Nucleus accumbens (tissue), 56 donors: ENCODE data around the gene CDH13.
"Not testable (repeated sequence)": the region's sequence is repeated elsewhere in the genome, so short reads cannot be mapped to it uniquely, and the experiment has no call there.

ENCODE experiments used
- DNase-seq, 56 donors: peaks; one replicate each; lab custom pipeline; 2025; lab: John Stamatoyannopoulos, UW

Gene CDH13

DNA sequence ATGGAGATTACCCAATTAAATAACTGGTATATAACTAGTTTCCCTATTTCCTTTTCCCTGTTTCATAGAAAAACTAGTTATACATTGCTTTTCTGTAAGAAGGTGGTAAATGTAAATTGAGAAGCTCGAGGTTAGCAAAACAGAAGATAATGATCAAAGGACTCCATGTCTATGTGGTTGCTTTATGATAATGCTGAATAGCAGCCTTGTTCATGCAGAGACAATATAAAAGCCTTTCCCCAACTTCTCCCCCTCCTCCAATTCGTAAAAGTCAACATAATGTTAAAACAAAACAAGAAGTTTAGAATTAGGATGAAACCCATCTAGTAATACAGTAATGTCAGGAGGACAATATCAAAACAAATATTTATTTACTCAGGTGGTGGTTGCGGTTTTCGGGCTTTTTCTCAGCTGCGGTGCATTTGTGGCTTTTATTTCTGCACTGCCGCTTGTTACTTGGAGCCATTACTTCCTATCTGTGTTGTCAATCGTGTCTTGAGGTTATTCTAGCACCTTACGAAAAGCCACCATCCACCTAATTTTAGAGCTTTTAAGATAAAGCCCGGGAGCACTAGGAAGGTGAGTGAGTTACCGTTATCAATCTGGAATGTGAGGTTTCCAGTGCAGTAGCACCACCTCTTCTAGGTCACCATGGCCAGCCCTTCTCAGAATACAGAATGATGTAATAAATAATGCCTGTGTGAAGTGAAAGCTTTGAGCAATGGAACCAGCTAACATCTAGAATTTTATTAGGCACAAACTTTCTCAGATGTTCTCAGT lies 297.5 kb downstream of the CDH13 start:
- no peak for DNase-seq

DNA sequence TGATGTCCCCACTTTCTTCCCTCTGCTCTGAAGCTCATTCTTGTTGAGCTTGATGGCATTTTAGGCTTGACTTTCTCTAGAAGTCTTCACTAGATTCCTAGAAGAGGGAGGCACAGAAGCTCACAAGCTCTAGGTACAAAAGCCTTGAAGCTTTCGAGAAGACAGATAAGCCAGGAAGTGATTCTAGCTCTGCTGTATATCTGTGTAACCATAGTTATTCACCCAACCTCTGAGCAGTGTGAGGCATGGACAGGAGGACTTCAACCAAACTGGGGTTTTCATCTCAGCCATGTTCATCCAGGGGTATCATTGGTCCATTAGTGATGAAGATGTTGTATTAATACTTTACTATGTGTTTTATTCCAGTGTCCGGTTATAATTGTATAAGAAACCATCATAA lies 299.7 kb downstream of the CDH13 start:
- no peak for DNase-seq

DNA sequence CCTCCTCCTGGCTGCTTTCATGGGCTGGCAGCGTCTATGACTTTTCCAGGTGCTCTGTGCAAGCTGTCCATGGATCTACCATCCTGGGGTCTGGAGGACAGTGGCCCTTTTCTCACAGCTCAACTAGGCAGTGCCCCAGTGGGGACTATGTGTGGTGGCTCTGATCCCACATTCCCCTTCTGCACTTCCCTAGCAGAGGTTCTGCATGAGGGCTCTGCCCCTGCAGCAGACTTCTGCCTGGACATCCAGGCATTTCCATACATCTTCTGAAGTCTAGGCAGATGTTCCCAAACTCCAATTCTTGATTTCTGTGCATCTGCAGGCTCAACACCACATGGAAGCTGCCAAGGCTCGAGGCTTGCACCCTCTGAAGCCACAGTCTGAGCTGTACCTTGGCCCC lies 307.2 kb downstream of the CDH13 start:
- not testable (repeated sequence) for DNase-seq

DNA sequence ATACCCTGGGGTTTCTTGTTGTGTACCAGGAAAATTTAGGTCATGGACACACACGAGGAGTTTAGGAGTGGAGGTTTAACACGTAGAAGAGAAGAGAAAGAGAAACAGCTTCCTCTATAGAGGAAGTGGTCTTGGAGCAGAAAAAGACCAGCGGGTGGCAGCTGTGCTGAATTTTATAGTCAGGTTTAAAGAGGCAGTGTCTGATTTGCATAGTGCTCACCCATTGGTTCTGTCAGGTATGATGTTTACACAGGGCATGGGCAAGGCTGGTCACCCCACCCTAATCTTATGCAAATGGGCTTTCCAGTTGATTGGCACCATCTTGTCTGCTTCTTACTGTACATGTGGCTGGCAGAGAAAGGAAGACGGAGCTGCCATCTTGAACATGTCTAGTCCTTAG lies 309.0 kb downstream of the CDH13 start:
- DNase-seq = no peak

DNA sequence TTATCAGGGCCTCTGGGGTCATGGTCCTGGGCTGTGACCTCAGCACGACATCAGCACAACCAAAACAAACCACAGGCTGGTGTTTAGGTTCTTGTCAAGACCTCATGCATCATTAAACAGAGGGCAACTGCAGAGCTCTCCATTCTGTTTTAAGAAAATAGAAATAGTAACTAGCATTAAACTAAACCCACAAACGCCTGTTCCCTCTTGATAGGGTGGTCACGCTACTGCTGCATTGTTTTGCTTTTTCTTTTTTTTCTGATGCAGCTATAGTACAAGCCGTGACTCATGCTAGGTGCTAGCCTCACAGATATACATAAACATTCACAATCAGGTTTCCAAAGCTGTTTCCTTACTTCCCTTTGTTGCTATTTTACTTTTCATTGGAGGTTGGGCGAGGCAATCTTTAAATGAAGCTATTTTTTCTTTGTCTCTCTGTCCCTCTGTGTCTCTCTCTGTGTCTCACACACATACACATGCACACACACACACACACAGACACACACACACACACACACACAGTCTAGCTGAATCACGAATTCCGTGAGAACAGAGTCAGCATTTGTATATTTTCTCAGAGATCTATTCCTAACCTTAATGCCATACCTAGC lies 310.3 kb downstream of the CDH13 start:
- DNase-seq = no peak

DNA sequence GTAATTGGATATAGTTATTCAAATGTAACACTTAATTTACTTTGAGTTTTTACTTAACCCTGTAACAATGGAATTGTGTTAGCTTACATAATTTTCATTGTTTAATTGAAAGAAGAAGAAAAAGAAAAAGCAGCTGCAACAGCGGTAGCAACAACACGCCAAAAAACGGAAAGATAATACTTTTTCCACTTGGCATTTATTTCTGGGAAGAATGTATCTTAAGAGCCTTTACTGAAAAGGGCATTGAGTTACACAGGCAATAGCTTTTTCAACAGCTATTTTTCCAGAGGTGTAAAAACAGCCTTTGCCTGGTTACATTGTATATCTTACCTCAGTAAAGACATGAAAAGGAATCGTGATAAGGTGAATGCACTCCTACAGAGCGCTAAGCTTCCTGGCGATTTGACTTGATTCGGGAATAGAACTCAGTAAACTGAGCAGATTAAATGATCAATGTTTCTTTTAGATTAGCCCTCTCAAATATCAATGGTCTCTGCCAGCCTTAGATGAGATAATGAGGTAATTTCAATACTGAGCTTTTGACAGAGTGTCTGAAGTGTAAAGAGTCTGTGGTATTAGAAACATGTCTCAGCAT lies 311.3 kb downstream of the CDH13 start:
- DNase-seq = no peak

DNA sequence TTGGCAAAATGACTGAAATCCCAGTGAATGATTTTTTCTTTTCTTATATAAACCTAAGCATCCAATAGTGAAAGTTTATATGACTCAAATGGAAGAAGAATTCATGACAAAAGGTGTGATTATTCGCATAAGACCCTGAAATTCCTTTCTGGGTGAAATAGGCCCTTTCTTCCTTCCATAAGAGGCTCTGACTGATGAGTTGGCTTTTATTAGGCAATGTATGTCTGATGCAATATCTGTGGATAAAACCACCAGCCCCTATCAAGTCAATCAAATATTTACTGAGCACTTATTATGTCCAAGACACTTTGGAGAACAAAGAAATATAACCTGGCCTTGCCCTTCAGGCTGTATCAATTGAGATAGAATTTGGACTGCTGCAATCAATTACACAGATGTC lies 316.6 kb downstream of the CDH13 start:
- DNase-seq = no peak

DNA sequence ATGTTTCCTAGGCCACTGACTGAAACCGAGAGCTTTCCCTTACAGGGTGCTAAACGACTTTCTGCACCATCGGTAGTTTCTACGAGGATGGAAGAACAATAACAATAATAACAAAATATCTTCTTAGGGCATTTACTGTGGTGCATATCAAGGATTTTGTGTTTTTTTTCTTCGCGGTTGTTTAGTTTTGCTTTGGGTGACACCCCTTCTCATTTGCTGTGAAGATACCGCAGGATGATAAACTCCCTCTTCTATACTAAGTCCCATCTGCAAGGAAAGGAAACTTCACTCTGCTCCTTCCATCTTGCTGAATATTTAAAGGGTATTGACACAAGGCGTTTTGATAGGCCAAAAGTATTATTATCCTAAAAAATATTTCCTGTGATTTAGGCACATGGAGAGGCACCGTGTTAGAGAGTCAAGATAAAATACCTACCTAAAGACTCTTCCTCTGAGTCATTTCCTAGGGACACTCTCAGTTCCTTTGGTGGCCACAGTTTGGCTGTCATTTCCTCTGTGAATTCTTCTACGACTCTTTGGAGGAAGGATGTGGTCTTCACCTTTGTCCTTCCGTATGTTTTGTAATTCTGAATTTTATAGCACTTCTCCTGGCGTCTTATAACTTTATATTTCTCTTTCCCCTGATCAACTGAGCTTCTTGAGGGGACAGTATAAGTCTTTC lies 318.8 kb downstream of the CDH13 start:
- no peak for DNase-seq

DNA sequence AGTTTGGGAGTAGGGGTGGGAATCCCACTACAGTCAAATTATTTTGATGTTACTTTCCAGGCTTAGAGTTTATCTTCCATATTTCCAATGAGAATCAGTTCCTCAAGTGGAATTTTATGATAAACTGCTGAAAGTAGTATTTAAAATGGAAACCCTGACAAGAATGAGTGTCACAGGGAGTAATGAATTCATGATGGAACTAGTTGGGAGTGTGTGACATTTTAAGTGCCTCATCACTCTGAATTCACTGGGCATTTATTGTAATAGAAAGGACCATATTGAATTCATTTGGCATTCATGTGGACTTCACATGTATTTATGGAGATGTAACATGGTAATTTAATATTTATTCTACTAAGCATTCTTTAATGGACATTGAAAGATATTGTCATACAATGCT lies 320.9 kb downstream of the CDH13 start:
- DNase-seq = no peak

DNA sequence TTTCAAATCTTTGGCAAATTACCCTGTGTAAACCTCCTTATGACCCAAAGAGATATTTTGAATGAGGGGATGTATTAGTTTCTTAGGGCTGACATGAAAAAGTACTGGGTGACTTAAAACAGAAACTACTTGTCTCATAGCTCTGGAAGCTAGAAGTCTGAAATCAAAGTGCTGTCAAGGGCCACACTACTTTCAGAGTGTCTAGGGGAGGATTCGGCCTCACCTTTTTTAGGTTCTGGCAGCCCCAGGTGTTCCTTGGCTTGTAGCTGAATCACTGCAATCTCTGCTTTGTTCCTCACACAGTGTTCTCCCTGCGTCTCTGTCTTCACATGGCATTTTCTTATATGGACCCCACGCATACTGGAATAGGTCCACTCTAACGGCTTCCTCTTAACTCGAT lies 322.2 kb downstream of the CDH13 start:
- no peak for DNase-seq

DNA sequence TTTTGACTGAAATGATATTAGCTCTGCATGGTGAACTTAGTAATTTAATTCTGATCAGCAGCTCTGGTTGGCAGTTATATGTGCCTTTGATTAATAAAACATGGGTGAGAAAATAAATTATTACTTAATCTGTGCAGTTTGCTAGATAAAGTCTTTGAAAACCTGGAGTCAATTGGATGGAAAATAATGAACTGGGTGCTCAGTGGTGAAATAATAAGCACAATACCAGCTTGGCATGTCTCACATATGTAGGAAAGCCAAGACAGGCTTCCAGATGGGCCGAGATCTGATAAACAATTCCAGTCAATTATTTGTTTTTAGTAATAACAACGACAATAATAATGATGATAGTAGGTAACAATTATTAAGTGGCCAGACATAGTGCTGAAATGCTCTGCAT lies 326.7 kb downstream of the CDH13 start:
- no peak for DNase-seq

DNA sequence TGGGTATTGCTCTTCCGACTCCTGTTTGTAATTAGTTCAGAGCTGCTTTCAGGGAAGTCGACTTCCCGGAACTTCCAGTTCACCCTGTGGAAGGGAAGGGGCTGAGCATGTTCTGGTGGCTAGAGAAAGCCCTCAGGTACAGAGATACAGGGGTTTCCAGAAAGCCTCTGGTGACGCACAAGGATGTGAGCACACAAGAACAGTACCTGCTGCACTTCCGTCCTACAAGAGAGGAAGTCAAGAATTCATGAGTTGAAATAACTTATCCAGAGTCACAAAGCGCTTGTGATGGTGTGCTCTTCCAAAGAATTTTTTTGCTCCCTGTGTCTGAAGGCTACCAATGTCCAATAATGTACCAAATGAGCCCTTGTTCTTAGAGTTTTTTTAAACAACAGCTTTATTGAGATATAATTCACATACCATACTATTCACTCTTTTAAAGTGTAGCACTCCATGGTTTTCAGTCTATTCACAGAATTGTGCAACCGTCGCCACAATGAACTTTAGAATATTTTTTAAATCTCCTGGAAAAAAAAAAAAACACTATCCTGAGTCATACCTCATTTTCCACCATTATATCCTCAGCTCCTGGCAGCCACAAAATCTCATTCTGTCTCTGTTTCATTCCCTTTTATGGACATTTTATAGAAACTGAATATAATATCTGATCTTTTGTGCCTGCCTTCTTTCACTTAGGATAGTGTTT lies 327.6 kb downstream of the CDH13 start:
- no peak for DNase-seq

DNA sequence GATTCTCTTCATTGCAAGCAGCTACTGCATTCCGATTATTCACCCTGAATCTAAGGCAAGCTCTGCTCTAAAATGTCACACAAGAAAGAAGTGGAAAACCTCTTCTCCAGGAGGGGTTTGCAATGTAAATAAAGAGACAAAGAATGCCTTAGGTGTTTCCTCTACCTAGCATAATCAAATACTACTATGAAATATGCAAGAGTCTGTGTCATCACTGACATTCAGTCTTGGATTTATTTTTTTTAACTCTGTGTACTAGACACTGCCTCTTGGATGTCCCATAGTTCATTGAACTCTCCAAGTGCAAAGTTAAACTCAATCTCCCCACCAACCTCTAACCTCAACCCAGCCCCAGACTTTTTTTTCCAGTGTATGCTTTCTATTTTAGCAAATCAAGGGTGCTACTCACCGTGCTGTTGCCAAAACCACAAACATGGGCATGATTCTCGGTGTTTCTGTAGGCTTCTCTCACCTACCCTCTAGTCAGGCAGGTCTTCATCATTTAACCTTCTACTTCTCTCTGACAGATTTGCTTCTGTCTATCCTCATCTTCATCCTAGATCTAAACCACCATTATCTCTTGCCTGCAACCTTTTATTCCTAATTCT lies 329.1 kb downstream of the CDH13 start:
- no peak for DNase-seq

DNA sequence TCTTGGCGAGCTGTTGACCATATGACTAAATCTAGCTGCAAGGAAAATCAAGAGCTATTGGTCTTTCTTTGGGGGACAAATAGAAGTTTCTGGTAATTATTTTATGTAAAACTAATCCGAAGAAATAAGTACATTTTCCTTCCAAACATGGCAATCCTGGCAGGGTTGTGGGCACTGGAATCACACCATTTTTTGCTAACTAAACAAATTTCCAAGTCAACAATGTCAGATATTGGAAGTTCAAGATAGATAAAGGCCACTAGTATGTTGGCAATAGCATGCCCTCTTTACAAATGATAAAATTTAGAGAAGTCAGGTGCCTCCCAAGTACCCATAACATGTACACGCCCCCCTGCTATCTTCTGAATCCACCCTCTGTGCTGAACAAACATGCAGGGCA lies 330.4 kb downstream of the CDH13 start:
- no peak for DNase-seq

DNA sequence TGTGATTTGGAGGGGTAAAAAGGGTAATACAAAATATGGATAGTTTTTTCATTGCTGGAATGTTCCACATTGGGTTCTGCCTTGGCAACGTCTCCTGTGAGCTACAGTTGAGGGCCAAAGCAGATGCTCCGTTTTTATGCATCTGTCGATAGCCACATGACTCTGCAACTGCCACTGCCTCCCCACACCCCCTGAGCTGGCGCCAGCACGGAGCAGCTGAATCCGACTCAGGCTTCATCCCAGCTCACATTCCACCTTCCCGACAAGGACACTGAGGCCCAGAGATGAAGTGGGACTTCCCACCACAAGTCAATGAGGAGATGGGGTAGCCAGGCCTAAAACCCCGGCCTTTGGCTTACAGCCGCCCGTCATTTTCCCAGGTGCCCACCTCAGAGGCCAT lies 334.1 kb downstream of the CDH13 start:
- no peak for DNase-seq

DNA sequence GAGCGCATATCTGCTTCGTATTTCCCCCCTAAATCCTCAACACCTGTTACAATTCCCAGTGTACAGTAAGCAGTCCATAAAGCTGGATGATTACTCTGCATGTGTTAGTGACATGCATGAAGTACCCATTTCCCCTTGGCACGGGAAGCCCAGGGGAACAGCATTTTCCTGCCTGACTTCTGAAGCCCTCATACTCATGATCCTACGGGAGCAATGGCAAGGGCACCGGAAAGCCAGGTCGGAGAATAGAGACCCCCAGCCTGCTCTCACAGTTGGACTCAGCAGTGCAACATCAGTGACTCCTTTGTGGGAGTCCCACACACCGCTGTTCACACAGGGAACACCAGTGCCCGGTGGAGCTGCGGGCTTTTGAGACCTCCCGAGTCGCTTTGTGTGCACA lies 336.9 kb downstream of the CDH13 start:
- DNase-seq = no peak

DNA sequence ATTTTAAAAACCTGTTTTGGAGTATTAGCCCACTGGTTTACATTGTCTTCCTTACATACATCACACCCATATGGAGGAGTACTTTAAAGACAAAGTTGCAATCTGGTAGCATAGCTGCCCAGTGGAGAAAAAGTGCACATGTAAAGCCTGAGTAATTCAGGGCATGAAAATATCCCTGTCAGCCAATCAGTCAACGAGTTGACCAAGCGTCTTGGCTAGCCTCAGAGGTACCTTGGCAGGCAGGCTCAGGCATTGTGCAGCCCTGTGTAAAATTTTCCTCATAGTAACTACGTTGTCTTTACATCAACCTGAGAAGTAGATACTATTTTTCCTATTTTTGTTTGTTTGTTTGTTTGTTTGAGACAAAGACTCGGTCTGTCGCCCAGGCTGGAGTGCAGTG lies 339.0 kb downstream of the CDH13 start:
- no peak for DNase-seq

DNA sequence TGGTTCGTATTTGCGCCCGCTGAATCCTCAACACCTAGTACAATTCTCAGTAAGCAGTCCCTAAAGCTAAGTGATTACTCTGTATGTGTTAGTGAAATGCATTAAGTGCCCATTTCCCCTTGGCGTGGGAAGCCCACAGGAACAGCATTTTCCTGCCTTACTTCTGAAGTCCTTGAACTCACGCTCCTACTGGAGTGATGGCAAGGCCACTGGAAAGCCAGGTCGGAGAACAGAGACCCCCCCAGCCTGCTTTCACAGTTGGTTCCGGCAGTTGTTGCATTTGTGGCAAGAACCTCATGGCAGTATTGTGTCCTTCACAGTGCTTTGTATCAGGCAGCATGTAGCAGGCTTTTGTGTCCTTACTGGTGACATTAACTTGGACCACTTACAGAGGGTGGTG lies 340.7 kb downstream of the CDH13 start:
- DNase-seq = no peak

DNA sequence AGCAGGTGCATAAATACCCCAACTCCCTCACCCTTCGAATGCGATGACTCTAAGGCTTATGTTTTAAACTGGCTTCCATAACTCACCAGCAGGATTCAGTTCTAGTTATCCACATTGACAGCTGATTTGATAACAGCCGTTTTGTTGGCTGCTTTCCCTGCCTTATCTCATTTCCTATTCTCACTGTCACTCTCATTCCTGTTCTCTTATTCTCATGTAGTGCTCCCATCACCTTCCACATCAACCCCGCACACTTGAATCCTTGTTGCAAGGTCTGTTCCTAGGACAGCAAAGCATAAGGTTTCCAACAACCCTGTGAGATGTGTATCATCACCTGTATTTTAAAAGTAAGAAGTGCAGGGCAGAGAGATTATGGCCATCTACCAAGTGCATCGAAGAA lies 344.4 kb downstream of the CDH13 start:
- DNase-seq = no peak

DNA sequence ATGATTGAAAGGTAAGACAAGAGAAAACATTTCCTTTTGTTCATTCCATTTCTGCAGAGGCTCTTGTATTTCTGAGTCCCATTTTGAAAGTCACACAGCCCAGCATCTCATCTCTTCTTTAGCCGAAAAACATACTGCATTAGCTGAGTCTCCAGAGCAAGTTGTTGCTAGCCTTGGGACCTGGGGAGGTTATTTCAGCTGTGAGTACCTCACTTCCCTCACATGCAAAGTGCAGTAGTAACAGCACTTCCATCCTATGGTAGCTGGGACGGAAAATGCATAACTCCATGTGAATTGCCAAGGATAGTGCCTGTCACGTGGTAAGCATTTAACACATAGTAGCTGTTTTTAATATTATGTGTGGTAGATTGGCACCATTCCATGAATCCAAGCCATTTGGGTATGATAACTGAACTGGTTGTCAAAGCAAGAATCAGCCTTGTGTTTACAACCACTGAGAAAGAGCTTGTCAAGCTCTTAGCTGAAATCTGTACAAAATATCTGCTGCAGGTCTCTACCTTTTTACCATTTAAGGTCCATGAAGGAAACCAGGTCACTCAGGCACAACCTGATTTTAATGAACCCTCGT lies 345.7 kb downstream of the CDH13 start:
- DNase-seq = no peak
